ENCODE data around the gene FUT1. TPM values are rescaled to one million over a fixed set of nuclear protein-coding genes. Genes with fewer than 3 reads are reported as not detected.

Gene FUT1
- total and polyA plus RNA-seq, 2 donors (not counting 3 experiments of a cell fraction or from before 2014, with no cell fraction given) = 1.9 to 4.8 TPM

- TSS peak; percentile 30 for BruUV-seq (replicated peaks)
- Histone ChIP-seq H3K36me3 (ENCODE audit: control insufficient read depth in 2 of 2, extremely low read depth in 1 of 2, insufficient read depth in 2 of 2, low read length in 2 of 2) (peaks cover 0 to 3% of the 10 kb centered on the region in 2 experiments), H3K27me3 (ENCODE audit: control insufficient read depth in 2 of 2, insufficient read depth in 2 of 2, low read length in 2 of 2) (no peaks in the 10 kb centered on the region), H3K27ac (ENCODE audit: insufficient read depth, low read depth, low read length) (peak within 1 kb of the TSS; percentile 72), H3K79me2 (ENCODE audit: control insufficient read depth, insufficient read depth, low read length) (peaks cover 19% of the 10 kb centered on the region), H2AFZ (ENCODE audit: low read depth, low read length) (peak within 1 kb of the TSS; percentile 67), H3K4me3 (replicated peaks in 1 of 3; ENCODE audit: insufficient read depth in 1 of 3, low read depth in 1 of 3, low read length in 3 of 3) (peak within 1 kb of the TSS; percentile 51 to 71 (median 67)), H3K9me1 (replicated peaks; ENCODE audit: control insufficient read depth, extremely low read depth, insufficient read depth, low read length) (no peaks in the 10 kb centered on the region), H3K9ac (replicated peaks; ENCODE audit: extremely low read depth, insufficient read depth, low read length) (peak within 1 kb of the TSS; percentile 64), H4K20me1 (replicated peaks; ENCODE audit: control insufficient read depth, extremely low read depth, insufficient read depth, low read length) (no peaks in the 10 kb centered on the region), H3K4me2 (ENCODE audit: insufficient read depth, low read length) (peak within 1 kb of the TSS; percentile 71), H3K4me1 (ENCODE audit: control insufficient read depth, extremely low read depth, insufficient read depth, low read length) (peaks cover 7% of the 10 kb centered on the region), H3K9me3 (replicated peaks; ENCODE audit: control insufficient read depth, insufficient read depth, low read length) (no peaks in the 10 kb centered on the region)
- dilution Hi-C loops (cut with MboI; ENCODE audit: extremely low pct_ligation_motif_present, low sequenced_read_pairs) (no loop called here), intact Hi-C loops (cut with micrococcal nuclease) (no loop called here)
- DNase-seq (ENCODE audit: low read depth, low spot score) (peak; percentile 95), FAIRE-seq (peak; percentile 98)
- CTCF ChIA-PET = interaction anchor here (1.0 to 2.5 kb wide), 6 partner anchors 9 to 101 kb away, joined by 3 to 10 read pairs (median 5); partner anchors contain the start of gene CA11
- POLR2A ChIA-PET = interaction anchor here (0.9 to 1.1 kb wide), 2 partner anchors 17 to 101 kb away, joined by 3 read pairs; partner anchors contain the start of gene CA11
- no peak for TF ChIP-seq POLR2AphosphoS5 (IDR thresholded peaks at IDR 0.05; ENCODE audit: insufficient read depth, low read depth, low read length)
- TF ChIP-seq FOS (IDR thresholded peaks at IDR 0.05; ENCODE audit: borderline replicate concordance, insufficient read depth, low read length) = no peak
- TF ChIP-seq EZH2 (IDR thresholded peaks at IDR 0.05; ENCODE audit: borderline replicate concordance, low read depth, low read length, severe bottlenecking) = no peak
- peak; percentile 25 for TF ChIP-seq POLR2A (IDR thresholded peaks at IDR 0.05; ENCODE audit: low read depth, low read length)
Measured at GRCh38 chr19:48746738-48747575, 5.5 kb downstream of the FUT1 start, which contains the start of gene IZUMO1. Gene IZUMO1 (minus strand): TSS chr19:48746909. CDS start chr19:48745859, 1,050 bp downstream.

DNA sequence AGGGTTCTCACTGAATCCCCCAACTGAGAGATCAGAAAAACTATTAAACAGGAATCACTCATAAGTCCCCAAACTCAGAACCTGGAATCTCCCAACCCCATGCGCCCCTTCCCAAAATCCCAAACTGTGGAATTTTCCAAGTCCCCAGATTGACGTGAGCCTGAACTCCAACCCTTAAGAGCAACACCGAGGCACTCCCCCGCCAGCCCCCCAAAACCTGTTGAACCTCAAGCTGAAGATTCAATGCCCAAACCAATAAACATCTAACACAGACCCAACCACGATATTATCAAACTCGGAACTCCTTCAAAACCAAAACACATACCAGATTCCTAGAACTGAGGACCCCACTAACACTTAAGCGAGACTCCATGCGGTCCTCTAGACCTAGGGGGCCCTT, 6.3 kb downstream of the FUT1 start:
- POLR2A ChIA-PET = no interaction called here

More for the DNA sequence above, 6.3 kb downstream of the FUT1 start:
- Histone ChIP-seq H3K4me1 (ENCODE audit: control insufficient read depth, extremely low read depth, insufficient read depth, low read length) (peaks cover 9% of the 10 kb centered on the region), H3K4me2 (ENCODE audit: insufficient read depth, low read length) (peak overlapping the region; percentile 71), H3K27me3 (ENCODE audit: control insufficient read depth in 2 of 2, insufficient read depth in 2 of 2, low read length in 2 of 2) (no peaks in the 10 kb centered on the region), H4K20me1 (replicated peaks; ENCODE audit: control insufficient read depth, extremely low read depth, insufficient read depth, low read length) (no peaks in the 10 kb centered on the region), H2AFZ (ENCODE audit: low read depth, low read length) (peak overlapping the region; percentile 64), H3K27ac (ENCODE audit: insufficient read depth, low read depth, low read length) (peak overlapping the region; percentile 72), H3K9ac (replicated peaks; ENCODE audit: extremely low read depth, insufficient read depth, low read length) (peak overlapping the region; percentile 64), H3K9me3 (replicated peaks; ENCODE audit: control insufficient read depth, insufficient read depth, low read length) (no peaks in the 10 kb centered on the region), H3K79me2 (ENCODE audit: control insufficient read depth, insufficient read depth, low read length) (peaks cover 15% of the 10 kb centered on the region), H3K36me3 (ENCODE audit: control insufficient read depth in 2 of 2, extremely low read depth in 1 of 2, insufficient read depth in 2 of 2, low read length in 2 of 2) (peaks cover 0 to 3% of the 10 kb centered on the region in 2 experiments), H3K9me1 (replicated peaks; ENCODE audit: control insufficient read depth, extremely low read depth, insufficient read depth, low read length) (no peaks in the 10 kb centered on the region), H3K4me3 (replicated peaks in 1 of 3; ENCODE audit: insufficient read depth in 1 of 3, low read depth in 1 of 3, low read length in 3 of 3) (no peak overlapping the region)
- TF ChIP-seq POLR2A (IDR thresholded peaks at IDR 0.05; ENCODE audit: low read depth, low read length) (no peak), MAX (IDR thresholded peaks at IDR 0.05; ENCODE audit: insufficient read depth, insufficient read length) (no peak), FOS (IDR thresholded peaks at IDR 0.05; ENCODE audit: borderline replicate concordance, insufficient read depth, low read length) (no peak), CTCF (IDR thresholded peaks at IDR 0.05; ENCODE audit: extremely low read depth in 1 of 2, insufficient read depth in 1 of 2, low read depth in 1 of 2, low read length in 2 of 2) (no peak), JUN (IDR thresholded peaks at IDR 0.05; ENCODE audit: borderline replicate concordance, insufficient read depth, insufficient read length, low read depth) (no peak), GATA2 (IDR thresholded peaks at IDR 0.05; ENCODE audit: insufficient read depth, insufficient read length, low read depth, low read length) (no peak), MYC (IDR thresholded peaks at IDR 0.05; ENCODE audit: low read depth, low read length) (no peak), POLR2AphosphoS5 (IDR thresholded peaks at IDR 0.05; ENCODE audit: insufficient read depth, low read depth, low read length) (no peak), EZH2 (IDR thresholded peaks at IDR 0.05; ENCODE audit: borderline replicate concordance, low read depth, low read length, severe bottlenecking) (no peak)
- dilution Hi-C loops (cut with MboI; ENCODE audit: extremely low pct_ligation_motif_present, low sequenced_read_pairs) (no loop called here), intact Hi-C loops (cut with micrococcal nuclease) (no loop called here)
- no peak for FAIRE-seq
- BruUV-seq (replicated peaks) = no TSS peak
- CTCF ChIA-PET = interaction anchor here (1.4 to 2.5 kb wide), 3 partner anchors 8 to 71 kb away, joined by 5 to 10 read pairs (median 6); no protein-coding TSS in a partner anchor
- no peak for DNase-seq (ENCODE audit: low read depth, low spot score)
